K562 (cell line): ENCODE data around the gene TMC8.

Experiments
- CBX5 ChIP-seq: IDR thresholded peaks from 2 replicates; pipeline ENCODE4 v1.6.1; 2014; ENCODE audit warnings: low read depth, borderline replicate concordance
- IRF2 ChIP-seq: sonication (generic); formaldehyde crosslinking; IDR thresholded peaks from 2 replicates; pipeline ENCODE4 v1.8.1; 2022; ENCODE audit warnings: mild to moderate bottlenecking, missing genetic modification reagents
- U2AF1 ChIP-seq: fragments of 200-400 bp; formaldehyde crosslinking; optimal IDR thresholded peaks from 2 replicates; pipeline ENCODE3; 2017; ENCODE audit warnings: mild to moderate bottlenecking, low read depth, low read length, moderate library complexity
- ZZZ3 ChIP-seq: fragments of 450-650 bp; IDR thresholded peaks from 2 replicates; pipeline ENCODE4 v1.6.1; 2016; ENCODE audit warnings: antibody characterized with exemption, mild to moderate bottlenecking, moderate library complexity
- TF ChIP-seq, protein P1 (sequence below): sonication (generic); formaldehyde crosslinking; IDR thresholded peaks from 2 replicates; pipeline ENCODE4 v1.8.1; 2023; ENCODE audit warnings: mild to moderate bottlenecking, missing genetic modification reagents

DNA sequence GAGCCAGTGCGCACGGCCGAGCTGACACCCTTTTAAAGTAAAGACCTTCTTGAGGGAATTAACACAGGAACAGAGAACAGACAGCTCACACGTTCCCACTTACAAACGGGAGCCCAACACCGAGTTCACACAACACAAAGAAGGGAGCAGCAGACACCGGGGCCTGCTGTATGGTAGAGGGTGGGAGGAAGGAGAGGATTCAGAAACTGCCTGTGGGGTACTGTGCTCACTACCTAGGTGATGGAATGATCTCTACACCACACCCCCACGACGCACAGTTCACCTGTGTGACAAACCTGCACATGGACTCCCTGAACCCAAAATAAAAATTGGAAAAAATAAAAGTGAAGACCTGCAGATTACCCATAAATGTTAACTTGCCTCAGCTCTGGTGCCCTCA, 34.5 kb upstream of the TMC8 start:
- TF ChIP-seq U2AF1 (no peak), ZZZ3 (no peak), CBX5 (no peak), IRF2 (no peak)
- TF ChIP-seq, protein P1, sequence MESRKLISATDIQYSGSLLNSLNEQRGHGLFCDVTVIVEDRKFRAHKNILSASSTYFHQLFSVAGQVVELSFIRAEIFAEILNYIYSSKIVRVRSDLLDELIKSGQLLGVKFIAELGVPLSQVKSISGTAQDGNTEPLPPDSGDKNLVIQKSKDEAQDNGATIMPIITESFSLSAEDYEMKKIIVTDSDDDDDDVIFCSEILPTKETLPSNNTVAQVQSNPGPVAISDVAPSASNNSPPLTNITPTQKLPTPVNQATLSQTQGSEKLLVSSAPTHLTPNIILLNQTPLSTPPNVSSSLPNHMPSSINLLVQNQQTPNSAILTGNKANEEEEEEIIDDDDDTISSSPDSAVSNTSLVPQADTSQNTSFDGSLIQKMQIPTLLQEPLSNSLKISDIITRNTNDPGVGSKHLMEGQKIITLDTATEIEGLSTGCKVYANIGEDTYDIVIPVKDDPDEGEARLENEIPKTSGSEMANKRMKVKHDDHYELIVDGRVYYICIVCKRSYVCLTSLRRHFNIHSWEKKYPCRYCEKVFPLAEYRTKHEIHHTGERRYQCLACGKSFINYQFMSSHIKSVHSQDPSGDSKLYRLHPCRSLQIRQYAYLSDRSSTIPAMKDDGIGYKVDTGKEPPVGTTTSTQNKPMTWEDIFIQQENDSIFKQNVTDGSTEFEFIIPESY = no peak
